Measurements from ENCODE around the gene PDHX.

Gene PDHX

GRCh38 chr11:34960277-34960676, 43.9 kb downstream of the PDHX start:
- no peak for DNase-seq

- DNase-seq = no peak
Observed at GRCh38 chr11:34962034-34962433, 45.6 kb downstream of the PDHX start.

- no peak for DNase-seq
Observed at GRCh38 chr11:34963351-34963750, 46.9 kb downstream of the PDHX start.

GRCh38 chr11:34964610-34965331, 48.4 kb downstream of the PDHX start:
- no peak for DNase-seq

- DNase-seq = no peak
Observed at GRCh38 chr11:34968862-34969261, 52.4 kb downstream of the PDHX start.

GRCh38 chr11:34970033-34970432, 53.6 kb downstream of the PDHX start:
- no peak for DNase-seq

- no peak for DNase-seq
Observed at GRCh38 chr11:34970480-34970879, 54.1 kb downstream of the PDHX start.

GRCh38 chr11:34971928-34972327, 55.5 kb downstream of the PDHX start:
- DNase-seq = no peak

GRCh38 chr11:34972366-34972765, 55.9 kb downstream of the PDHX start:
- no peak for DNase-seq

GRCh38 chr11:34972892-34973291, 56.5 kb downstream of the PDHX start:
- no peak for DNase-seq

- no peak for DNase-seq
Observed at GRCh38 chr11:34975482-34975881, 59.1 kb downstream of the PDHX start.

- DNase-seq = no peak
Observed at GRCh38 chr11:34976496-34977088, 60.2 kb downstream of the PDHX start.

GRCh38 chr11:34977089-34977912, 60.9 kb downstream of the PDHX start:
- no peak for DNase-seq

GRCh38 chr11:34978236-34979191, 62.1 kb downstream of the PDHX start:
- DNase-seq = no peak

GRCh38 chr11:34984514-34984913, 68.1 kb downstream of the PDHX start:
- DNase-seq = no peak

- DNase-seq = no peak
Observed at GRCh38 chr11:34986883-34987520, 70.6 kb downstream of the PDHX start.

GRCh38 chr11:34987617-34988016, 71.2 kb downstream of the PDHX start:
- DNase-seq = no peak

GRCh38 chr11:34988294-34989255, 72.2 kb downstream of the PDHX start:
- DNase-seq = no peak

- no peak for DNase-seq
Observed at GRCh38 chr11:34990916-34991315, 74.5 kb downstream of the PDHX start.

- no peak for DNase-seq
Observed at GRCh38 chr11:34994854-34995253, 78.4 kb downstream of the PDHX start.

GRCh38 chr11:34996958-34997357, 80.5 kb downstream of the PDHX start:
- no peak for DNase-seq

Data from activated CD4-positive, alpha-beta T cell treated with anti-CD3 and anti-CD28 coated beads, Interleukin-2, amount 50 U/mL, for 4 hours (primary cell).